Renal cortical epithelial cell (primary cell): ENCODE measurements around the gene TRAK1. TPM values are rescaled to one million over a fixed set of nuclear protein-coding genes. Genes with fewer than 3 reads are reported as not detected.
A peak's percentile ranks its signal among the peaks of the same experiment; 100 is the strongest.

ENCODE experiments used
- DNase-seq: peaks from one replicate; pipeline ENCODE4 v3.0.0-alpha.2; 2011; ENCODE audit warnings: low read depth
- total RNA-seq: library from RNA; depleted of rRNA; stranded (reverse); fragments of >200 nt; gene quantifications from 2 replicates; pipeline ENCODE4 v1.2.3, GENCODE V29; 2014

The TRAK1 gene
- total RNA-seq, 1 donor from 2014 or later, result 84.4 TPM

DNA sequence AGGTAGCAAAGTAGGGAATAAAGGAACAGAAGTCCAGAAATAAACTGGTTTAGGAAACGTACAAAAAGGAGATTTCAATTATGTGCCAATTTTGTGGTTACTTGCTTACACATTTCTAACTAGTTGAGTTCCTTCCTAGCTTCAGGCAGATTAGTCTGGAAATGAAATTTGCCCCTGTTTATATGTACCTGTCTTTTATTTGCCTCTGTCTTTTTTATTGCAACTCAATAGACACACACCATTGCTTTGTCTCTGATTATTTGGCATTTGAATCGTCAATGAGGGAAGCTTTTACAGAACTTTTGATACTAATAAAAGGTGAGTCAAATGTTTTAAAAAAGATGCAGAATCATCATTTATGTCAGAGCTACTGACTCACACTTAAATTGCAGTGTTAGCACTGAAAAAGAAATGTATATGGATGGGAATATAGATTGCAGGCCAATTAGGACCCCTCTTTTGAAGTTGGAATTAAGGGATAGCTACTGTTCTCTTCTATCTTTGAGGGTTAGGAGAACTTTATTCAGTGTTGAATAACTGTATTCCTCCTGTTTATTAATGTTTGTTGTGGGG, 60.5 kb downstream of the TRAK1 start:
- no peak for DNase-seq

DNA sequence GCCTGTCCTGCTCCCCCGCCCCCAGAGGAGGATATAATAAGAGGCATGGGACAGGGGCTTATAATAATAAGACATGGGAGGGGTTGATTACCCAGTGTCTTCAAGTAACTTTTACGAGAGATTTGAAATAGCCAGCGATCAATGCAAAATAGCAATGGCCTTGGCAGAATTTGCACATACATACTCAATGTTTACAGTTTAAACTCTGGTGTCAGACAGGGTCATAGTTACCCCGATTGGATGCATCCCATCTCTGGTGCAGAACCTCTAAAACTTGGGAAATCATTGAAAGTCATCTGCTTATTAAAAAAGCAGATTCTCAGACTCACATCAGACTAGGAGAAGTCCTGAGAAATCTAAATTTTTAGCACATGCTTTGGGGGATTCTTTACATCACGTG, 61.0 kb downstream of the TRAK1 start:
- no peak for DNase-seq

DNA sequence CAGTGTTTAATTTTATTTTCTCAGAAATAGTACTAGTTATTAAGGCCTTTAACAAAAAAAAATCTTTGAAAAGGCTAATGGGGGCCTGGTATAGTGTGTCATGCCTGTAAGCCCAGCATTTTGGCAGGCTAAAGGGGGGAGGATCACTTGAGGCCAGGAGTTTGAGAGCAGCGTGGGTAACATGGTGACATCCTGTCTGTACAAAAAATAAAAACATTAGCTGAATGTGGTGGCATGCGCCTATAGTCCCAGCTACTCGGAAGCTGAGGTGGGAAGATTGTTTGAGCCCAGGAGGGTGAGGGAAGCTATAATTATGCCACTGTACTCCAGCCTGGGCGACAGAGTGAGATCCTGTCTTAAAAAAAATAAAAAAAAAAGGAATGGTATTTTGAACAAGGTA, 61.9 kb downstream of the TRAK1 start:
- no peak for DNase-seq

DNA sequence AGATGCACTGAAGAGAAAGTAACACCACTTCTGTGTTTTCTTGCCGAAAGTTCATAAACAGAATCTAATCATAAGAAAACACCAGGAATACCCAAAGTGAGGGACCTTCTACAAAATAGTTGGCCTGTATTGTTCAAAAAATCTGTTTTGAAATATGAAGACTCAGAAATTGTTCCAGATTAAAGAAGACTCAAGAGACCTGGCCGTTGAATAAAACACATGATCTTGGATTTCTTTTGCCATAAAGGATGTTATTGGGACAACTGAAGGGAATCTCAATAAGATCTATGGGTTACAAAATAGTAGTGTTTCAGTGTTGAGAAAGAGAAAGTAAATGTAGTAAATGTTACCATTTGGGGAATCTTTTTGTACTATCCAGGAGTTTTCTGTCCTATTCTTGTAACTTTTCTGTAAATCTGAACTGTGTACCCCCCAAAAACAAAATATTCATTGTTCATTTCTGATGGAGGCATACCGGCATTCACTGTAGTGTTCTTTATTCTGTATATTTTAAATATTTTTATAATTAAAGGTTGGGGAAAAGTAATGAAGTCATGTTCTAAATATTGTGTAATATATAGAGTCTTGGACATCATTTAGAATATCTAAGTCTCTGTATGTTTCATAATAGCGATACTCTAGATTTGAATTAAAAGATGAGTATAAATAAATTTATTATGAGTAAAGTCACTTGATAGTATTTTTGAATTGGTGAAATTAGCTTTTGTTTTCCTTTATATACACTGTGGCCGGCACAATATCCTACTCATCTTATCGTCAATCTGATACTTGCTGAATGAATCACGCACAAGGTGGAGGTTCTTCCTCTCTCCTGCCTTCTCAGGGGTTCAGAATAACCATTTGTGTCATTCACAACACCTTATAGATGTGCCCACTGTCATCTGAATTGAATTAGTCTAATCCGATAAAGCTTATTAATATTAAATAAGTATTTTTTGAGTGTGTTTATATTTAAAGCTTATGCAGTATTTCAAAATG, 66.7 kb downstream of the TRAK1 start:
- DNase-seq, result no peak

DNA sequence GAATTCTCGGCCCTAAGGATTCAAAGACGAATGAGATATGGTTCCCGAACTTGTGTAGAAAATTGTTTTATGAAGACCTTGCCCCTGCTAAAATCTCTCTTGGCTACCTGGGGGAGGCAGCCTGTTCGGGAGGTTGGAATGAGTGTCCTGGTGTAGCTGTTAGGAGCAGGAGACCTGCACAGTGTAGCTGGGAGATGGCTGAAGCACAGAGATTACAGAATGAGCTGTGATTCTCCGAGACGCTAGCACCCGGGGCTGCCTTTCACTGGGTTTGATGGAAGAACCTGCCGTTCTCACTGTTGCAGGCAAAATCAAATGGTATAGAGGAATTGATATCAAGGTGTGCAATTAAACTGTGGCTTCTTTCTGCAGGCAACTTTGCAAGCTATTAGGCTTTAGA, 68.0 kb downstream of the TRAK1 start:
- no peak for DNase-seq

- DNase-seq, result peak; percentile 40
Observed at GRCh38 chr3:42159706-42160472, 68.7 kb downstream of the TRAK1 start.

DNA sequence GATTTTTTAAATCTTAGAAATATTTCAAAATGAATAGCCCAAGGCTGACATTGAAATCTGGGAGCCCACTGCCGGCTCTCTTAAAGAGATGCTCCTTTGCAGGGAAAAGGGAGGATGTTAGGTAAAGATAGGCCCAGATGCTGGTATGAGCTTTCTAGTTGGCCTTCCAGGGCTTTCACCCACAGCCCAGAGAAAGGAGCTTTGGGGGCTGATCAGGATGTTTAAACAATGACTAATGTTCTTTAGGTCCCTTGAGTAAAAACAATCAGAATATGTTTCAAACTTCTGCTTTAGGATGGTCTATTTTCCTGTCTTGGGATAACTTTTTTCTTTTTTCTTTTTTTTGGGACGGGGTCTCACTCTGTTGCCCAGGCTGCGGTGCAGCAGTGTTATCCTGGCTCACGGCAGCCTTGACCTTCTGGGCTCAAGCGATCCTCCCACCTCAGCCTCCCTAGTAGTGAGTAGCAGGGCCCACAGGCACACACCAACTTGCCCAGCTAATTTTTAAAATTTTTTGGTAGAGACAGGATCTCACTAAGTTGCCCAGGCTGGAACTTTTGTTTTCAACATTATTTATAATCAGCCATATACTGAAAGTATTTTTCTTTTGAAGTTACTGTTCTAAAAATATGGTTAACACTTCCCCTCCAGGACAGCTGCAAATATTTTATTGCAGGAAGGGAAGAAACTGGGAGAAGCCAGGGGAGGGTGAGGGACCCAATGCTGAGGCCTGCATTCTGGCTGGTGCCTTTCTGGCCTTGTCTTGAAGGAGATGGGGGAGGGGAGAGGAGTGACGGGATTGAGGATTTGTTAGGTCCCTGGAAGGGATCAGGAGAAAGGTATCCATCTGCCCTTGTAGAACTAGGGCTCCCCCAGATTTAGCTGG, 70.1 kb downstream of the TRAK1 start:
- DNase-seq, result peak; percentile 29

GRCh38 chr3:42162462-42162861, 71.3 kb downstream of the TRAK1 start:
- DNase-seq, result no peak

- no peak for DNase-seq
Observed at GRCh38 chr3:42163622-42164244, 72.6 kb downstream of the TRAK1 start.

DNA sequence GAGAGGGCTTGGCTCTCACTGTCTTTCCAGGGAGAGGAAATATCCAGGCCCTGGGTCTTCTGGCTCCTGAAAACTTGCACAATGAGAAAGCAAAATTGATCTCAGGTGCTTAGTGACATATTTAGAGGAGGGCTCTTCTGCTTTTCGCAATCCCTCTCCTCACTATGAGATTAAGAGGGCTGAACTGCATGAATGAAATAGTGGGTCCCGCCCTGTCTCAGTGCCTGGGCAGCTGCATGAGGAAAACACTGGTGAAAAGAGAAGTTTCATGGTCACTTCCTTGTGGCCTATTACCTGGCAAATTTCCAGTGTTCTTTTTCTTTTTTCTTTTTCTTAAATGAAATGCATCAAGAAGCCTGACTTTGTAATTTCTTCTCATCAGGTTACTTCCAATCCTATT, 73.5 kb downstream of the TRAK1 start:
- DNase-seq, result peak; percentile 25

GRCh38 chr3:42165211-42165610, 74.1 kb downstream of the TRAK1 start:
- DNase-seq, result no peak

- no peak for DNase-seq
Observed at GRCh38 chr3:42166214-42166613, 75.1 kb downstream of the TRAK1 start.

DNA sequence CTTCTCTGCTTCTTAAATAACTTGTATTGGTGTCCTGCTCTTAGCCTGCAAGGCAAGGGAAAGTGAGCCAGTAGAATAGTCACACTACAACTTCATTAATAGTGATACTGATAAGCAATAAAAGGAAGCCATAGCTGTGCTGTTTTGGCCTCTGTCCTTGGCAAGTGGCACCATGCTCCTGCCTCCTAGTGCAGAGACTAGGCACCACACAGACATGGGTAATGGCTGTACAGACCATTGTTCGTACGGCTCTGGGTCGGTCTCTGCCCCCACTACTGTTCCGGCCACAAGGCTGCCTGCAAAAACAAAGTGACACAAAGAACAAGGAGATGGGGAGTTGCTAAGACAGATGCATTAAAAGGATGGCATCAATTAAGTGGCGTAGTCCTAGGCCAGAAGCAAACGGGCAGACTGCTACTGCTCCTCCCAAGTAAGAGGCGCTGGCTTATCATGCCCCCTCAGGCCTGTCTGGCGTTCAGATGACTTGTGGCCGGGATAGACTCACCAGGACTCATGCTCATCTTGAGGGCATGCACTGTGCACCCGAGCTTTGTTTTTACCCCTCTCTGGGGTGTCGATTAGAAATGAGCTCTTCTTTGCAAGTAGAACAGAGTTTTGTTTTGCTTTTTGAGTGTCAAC, 75.6 kb downstream of the TRAK1 start:
- DNase-seq, result no peak

DNA sequence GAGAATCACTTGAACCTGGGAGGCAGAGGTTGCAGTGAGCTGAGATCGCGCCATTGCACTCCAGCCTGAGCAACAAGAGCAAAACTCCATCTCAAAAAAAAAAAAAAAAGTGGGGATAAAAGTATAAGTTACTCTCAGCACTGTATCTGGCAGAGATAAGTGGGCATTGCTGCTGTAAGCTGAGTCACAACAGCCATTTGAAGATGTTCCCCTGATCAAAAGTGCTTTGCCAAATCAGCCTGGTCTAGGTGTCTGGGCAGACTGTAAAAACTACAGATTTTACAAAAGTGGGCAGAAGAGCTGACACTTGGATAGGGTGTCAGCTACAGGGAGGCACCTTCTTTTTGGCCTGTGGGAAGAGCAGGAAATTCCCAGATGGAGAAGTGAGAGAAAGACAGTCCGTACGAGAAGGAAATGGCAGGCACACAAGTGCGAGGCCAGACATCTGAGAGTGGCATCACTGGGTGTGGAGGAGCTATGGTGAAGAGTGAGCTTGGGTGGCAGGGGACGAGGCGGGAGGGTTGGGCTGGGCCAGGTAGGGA, 78.5 kb downstream of the TRAK1 start:
- DNase-seq, result no peak

- DNase-seq, result no peak
Observed at GRCh38 chr3:42172047-42172654, 81.0 kb downstream of the TRAK1 start.

- no peak for DNase-seq
Observed at GRCh38 chr3:42173307-42173706, 82.2 kb downstream of the TRAK1 start.

GRCh38 chr3:42174679-42175385, 83.7 kb downstream of the TRAK1 start:
- DNase-seq, result no peak

DNA sequence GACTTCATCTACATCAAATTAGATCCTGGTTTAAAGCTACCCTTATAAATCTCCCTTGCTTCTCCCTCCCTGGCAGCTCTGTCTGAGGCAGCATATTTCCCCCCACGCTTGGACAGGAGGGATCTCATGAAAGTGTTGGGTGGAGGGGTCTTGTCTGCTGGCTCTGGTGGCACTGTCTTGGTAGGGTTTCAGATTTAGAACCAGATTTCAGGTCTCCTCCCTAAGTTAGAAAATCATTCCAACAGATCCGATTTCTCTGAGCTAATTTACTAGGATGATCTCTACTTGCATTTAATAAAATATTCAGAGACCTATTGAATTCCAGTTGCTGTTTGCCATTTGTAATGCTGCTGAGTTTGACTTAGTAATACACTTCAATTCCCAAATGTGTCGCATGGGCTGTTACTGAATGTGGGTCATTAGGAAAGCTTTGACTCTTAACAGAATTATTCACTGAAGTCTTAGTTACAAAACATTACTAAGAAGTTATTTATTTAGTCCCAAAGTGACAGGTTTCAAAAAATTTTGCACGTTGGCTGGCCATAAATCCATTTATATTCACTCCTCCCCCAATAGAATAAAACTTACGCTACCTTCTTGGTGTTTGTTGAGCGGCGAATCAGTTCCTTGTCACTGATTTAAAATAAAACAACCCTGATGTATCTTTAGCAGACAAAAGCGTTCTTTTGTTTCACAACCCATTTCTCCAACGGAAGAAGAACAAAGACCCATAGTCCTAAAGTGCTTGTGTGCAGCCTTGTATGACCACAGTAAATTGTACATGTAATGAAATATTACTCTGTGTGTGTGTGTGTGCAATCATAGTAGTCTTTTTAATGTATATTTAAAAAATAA, 84.5 kb downstream of the TRAK1 start:
- DNase-seq, result peak; percentile 33
